Uterus (tissue), 4 donors: ENCODE data around the gene ARPP21. TPM values are rescaled to one million over a fixed set of nuclear protein-coding genes. Genes with fewer than 3 reads are reported as not detected.
"Not testable (repeated sequence)": the region's sequence is repeated elsewhere in the genome, so short reads cannot be mapped to it uniquely, and the experiment has no call there.

Experiments used
- DNase-seq, 2 donors: peaks; one replicate each; pipeline ENCODE4 v3.0.0-alpha.2; 2019 to 2020
- H3K27ac ChIP-seq, 2 donors: fragments of 200-600 bp; sonication (generic); 1 replicate in 1 of 2; 2 replicates in 1 of 2; pipeline ENCODE4 v1.5.1; 2016 to 2018
- H3K27me3 ChIP-seq, 2 donors: fragments of 200-600 bp; sonication (generic); one replicate each; pipeline ENCODE4 v1.5.1; 2018 to 2019; ENCODE audit warnings: control low read depth in 1 of 2
- H3K36me3 ChIP-seq, 2 donors: fragments of 200-600 bp; sonication (generic); one replicate each; pipeline ENCODE4 v1.5.1; 2019; ENCODE audit warnings: control low read depth in 1 of 2
- H3K4me1 ChIP-seq, 2 donors: fragments of 200-600 bp; sonication (generic); one replicate each; pipeline ENCODE4 v1.5.1; 2018 to 2019; ENCODE audit warnings: control low read depth in 1 of 2
- H3K4me3 ChIP-seq, 2 donors: fragments of 200-600 bp; sonication (generic); 1 replicate in 1 of 2; 2 replicates in 1 of 2; pipeline ENCODE4 v1.5.1; 2018 to 2019; ENCODE audit warnings: mild to moderate bottlenecking in 1 of 2
- H3K9me3 ChIP-seq, 2 donors: fragments of 200-600 bp; sonication (generic); one replicate each; pipeline ENCODE4 v1.5.1; 2019; ENCODE audit warnings: control low read depth in 1 of 2
- CTCF ChIP-seq, 4 experiments: fragments of 200-600 bp in 2 of 4; fragments of 450-650 bp in 2 of 4; sonication (generic) in 2 of 4; IDR thresholded peaks; one replicate each; pipeline ENCODE4 v1.5.1; 2016 to 2019; ENCODE audit warnings: antibody characterized with exemption in 4 of 4, mild to moderate bottlenecking in 2 of 4, moderate library complexity in 1 of 4
- POLR2A ChIP-seq, 2 donors: fragments of 450-650 bp; IDR thresholded peaks; one replicate each; pipeline ENCODE4 v1.6.1; 2016; ENCODE audit warnings: antibody characterized with exemption in 2 of 2, mild to moderate bottlenecking in 1 of 2, moderate library complexity in 1 of 2
- intact Hi-C: fragments of 100-400 bp; cut with DNase I; formaldehyde crosslinking; loops from one replicate; pipeline ENCODE4 v1.15.1; 2023; ENCODE audit warnings: low total_unique reads
- microRNA-seq: library from miRNA; unstranded; fragments of <30 nt; microRNA quantifications from one replicate; pipeline ENCODE4, GENCODE V29; 2016; ENCODE audit warnings: borderline microRNAs expressed, borderline replicate concordance
- small RNA-seq: library from RNA; depleted of rRNA; stranded (forward); fragments of <200 nt; gene quantifications from one replicate; pipeline ENCODE3, GENCODE V24; 2016
- total RNA-seq, 4 donors: library from RNA; depleted of rRNA in 3 of 4; stranded (reverse); fragments of >200 nt in 3 of 4; gene quantifications; one replicate each; pipeline versions ENCODE4 v1.1.0 to v1.2.4, GENCODE V29; 2014 to 2023
- donor health status: DM: yes; HTN: yes; CAD: no.

ARPP21 gene
- total RNA-seq, 4 donors from 2014 or later = 1.2 TPM; not detected in 3

GRCh38 chr3:35814531-35814930 lies 175.2 kb downstream of the ARPP21 start:
- Histone ChIP-seq H3K27ac (no peak overlapping the region), H3K4me1 (no peaks in the 10 kb centered on the region), H3K27me3 (no peaks in the 10 kb centered on the region), H3K9me3 (no peaks in the 10 kb centered on the region), H3K36me3 (no peaks in the 10 kb centered on the region), H3K4me3 (no peak overlapping the region)
- intact Hi-C loops = no loop called here
- TF ChIP-seq POLR2A (IDR thresholded peaks at IDR 0.05) = no peak
- no peak for TF ChIP-seq CTCF (IDR thresholded peaks at IDR 0.05)
- no peak for DNase-seq

GRCh38 chr3:35815796-35816195 lies 176.5 kb downstream of the ARPP21 start:
- intact Hi-C loops, H3K4me1 ChIP-seq, DNase-seq, H3K27ac ChIP-seq, H3K4me3 ChIP-seq, H3K36me3 ChIP-seq, H3K9me3 ChIP-seq, H3K27me3 ChIP-seq: not testable (repeated sequence)

GRCh38 chr3:35817216-35817615 lies 177.9 kb downstream of the ARPP21 start:
- intact Hi-C loops = no loop called here
- H3K27ac ChIP-seq = no peak overlapping the region
- no peak overlapping the region for H3K4me3 ChIP-seq
- no peaks in the 10 kb centered on the region for H3K27me3 ChIP-seq
- no peak for TF ChIP-seq POLR2A (IDR thresholded peaks at IDR 0.05)
- no peak for TF ChIP-seq CTCF (IDR thresholded peaks at IDR 0.05)
- no peaks in the 10 kb centered on the region for H3K4me1 ChIP-seq
- H3K36me3 ChIP-seq = no peaks in the 10 kb centered on the region
- no peaks in the 10 kb centered on the region for H3K9me3 ChIP-seq
- no peak for DNase-seq

GRCh38 chr3:35832140-35832571 lies 192.8 kb downstream of the ARPP21 start:
- Histone ChIP-seq H3K4me1 (no peaks in the 10 kb centered on the region), H3K36me3 (no peaks in the 10 kb centered on the region), H3K4me3 (no peak overlapping the region), H3K27me3 (no peaks in the 10 kb centered on the region), H3K9me3 (no peaks in the 10 kb centered on the region), H3K27ac (no peak overlapping the region)
- intact Hi-C loops = no loop called here
- no peak for DNase-seq
- no peak for TF ChIP-seq POLR2A (IDR thresholded peaks at IDR 0.05)
- TF ChIP-seq CTCF (IDR thresholded peaks at IDR 0.05) = no peak

Small RNA genes lying within 50 kb of the gene (microRNA-seq; reads per million reads assigned to microRNA genes)
- not detected for gene MIR128-2

Small RNA genes lying within 50 kb of the gene (small RNA-seq; reads per million reads assigned to genes)
- gene MIR128-2 = not detected
